NCI-H146 treated with DMSO at 0.1 percent for 48 hours (cell line): ENCODE data around the gene C1QTNF9.
"Not testable (repeated sequence)": the region's sequence is repeated elsewhere in the genome, so short reads cannot be mapped to it uniquely, and the experiment has no call there.

ENCODE experiments used
- DNase-seq: peaks from one replicate; lab custom pipeline; 2025; ENCODE audit not compliant: unreplicated experiment; lab: John Stamatoyannopoulos, UW

The C1QTNF9 gene

DNA sequence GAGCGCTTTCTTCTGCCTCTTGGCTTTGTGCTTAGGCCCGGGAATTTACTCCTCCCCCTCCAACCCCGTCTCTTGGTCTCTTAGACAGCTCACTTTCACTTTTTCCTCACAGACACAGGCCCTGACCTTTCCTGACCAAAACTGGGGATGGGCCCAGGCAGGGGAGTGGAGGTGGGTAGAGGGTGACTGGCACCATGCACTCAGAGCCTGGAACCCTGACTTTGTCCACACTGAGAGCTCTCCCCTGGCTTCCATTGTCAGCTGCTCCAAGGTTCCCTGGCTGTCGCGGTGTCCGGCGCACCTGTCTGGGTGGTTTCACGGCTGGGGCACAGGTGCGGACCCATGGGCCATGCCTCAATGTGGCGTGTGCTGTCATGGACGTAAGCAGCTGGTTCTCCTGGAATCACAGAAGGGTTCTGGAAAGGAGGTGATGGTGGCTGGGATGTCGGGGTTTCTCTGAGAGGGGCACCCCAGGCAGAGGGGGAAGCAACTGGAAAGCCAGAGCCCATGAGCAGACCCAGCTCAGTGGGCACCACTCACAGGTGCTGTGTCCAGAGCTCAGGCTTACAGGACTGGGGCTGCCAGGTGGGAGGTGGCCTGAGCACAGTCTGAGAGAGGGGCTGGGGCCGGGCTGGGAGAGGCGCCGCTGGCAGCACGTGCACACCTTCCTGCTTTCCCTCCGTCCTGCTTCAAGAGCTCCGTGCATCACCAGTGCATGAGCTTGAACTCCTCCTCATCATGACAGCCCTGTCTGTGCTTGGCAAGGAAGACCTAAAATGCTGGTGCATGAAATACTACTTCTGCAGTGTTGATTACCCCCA is 28.0 kb upstream of the C1QTNF9 start:
- no peak for DNase-seq

DNA sequence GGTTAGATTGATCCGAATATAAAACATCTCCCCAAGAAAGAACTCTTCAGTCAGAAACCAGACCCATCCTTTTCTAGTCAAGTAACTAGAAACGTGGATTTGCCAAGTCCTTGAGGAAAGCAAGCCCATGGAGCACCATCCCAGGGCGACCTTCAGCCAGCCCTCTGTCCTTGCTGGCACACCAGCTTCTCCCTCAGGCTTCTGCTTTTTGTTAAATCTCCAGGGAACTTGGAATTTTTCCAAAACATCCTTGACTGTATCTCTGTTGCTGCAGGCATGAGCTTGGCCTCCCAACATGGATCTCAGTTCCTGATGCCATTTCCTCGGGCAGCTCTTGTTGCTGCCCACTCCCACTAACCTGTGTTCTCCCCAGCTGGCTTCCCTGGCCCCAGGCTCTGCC is 27.1 kb upstream of the C1QTNF9 start:
- no peak for DNase-seq

DNA sequence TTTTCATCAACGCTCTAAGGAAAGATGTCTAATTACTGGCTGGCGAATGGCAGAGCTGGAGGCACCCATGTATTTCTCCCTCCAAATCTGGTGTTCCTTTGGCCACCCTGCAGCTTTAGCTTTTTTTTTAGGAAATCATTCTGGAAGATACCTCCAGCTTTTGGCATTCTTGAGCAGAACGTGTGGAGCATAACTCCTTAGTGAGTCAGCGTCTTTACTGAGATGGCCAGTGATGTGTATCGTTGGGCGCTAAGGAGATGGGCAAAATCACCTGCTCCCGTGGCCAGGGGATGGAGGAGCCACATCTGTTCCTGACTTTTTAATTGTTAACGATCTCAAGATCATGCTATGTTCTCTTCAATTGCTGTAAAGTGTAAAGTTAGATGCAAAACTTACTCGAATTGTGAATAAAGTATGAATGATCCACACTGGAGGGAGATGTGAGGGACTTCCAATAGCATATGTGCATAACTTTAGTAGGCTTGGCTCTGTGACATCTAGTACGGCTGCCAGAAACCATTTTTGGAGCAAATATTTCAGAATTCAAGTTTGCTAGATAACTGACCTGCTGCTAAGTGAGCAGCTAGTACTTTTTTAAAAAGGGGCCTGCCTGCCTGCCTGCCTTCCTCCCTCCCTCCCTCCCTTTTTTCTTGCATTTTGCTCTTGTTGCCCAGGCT is 24.4 kb upstream of the C1QTNF9 start:
- no peak for DNase-seq

DNA sequence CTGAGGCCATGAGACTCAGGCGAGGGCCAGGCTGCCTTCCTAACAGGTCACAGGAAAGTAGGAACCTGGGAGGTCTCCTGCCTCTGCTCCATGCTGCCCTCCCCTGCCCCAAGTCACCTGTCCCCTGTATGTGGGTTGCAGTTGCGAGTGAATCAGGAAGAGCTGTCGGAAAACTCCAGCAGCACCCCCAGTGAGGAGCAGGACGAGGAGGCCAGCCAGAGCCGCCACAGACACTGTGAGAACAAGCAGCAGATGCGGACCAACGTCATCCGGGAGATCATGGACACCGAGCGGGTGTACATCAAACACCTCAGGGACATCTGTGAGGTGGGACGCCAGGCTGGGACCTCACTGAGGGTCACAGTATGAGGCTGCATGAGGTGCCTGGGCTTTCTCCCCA is 22.8 kb upstream of the C1QTNF9 start:
- DNase-seq: no peak

DNA sequence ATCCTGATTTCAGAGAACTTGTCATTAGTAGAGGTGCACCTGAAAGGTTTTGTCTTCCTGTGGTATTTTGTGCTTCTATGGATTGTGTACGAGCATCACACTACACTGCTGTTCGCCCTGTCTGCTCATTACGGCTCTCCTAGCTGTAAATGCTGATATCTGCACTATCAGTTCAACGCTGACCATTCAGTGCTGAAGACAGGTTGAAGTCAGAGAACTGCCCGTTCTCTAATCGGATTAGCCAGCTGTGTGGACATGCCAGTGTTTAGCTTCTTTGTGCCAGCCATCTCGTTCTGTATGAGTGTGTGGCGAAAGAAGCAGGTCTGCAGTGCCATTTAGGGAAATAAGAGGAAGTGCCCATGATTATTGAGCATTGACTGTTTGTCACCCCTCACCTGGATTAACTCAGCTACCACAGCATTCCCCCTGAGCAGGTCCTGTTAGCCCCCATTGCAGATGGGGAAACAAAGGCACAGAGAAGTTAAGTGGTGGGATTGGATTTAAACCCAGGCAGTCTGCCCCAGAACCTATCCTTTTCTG is 21.6 kb upstream of the C1QTNF9 start:
- DNase-seq: no peak

DNA sequence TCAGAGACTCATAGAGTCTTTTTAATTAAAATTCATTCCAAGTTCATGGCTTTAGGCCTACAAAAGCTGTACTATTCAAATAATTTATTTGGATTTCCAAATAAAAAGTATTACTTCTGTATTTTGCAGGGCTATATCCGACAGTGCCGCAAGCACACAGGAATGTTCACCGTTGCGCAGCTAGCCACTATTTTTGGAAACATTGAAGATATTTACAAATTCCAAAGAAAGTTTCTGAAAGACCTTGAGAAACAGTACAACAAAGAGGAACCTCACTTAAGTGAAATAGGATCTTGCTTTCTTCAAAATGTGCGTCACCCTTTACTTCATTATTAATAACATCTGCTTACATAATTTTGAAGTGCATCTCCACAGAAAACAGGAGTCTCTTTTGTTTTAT is 20.5 kb upstream of the C1QTNF9 start:
- no peak for DNase-seq

DNA sequence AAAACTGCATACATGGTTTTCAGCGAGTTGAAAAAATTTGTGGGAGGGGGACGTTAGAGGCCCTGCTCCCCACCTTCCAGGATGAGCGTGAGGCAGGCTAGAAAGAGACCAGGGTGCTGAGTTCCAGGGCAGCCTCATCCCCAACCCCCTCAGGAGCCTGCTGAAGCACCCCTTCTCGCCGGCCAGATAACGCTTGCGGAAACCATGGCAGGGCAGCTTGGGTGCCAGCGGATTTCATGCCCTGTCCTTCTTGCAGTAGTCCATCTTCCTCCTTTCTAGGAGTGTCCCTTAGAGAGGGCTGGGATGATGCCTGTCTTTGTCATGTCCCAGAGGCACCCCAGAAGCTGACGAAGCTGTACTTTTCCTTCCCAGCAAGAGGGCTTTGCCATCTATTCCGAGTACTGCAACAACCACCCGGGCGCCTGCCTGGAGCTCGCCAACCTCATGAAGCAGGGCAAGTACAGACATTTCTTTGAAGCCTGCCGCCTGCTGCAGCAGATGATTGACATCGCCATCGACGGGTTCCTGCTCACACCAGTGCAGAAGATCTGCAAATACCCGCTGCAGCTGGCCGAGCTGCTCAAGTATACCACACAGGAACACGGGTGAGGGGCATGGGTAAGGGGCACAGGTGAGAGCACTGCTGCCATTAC is 19.0 kb upstream of the C1QTNF9 start:
- no peak for DNase-seq

DNA sequence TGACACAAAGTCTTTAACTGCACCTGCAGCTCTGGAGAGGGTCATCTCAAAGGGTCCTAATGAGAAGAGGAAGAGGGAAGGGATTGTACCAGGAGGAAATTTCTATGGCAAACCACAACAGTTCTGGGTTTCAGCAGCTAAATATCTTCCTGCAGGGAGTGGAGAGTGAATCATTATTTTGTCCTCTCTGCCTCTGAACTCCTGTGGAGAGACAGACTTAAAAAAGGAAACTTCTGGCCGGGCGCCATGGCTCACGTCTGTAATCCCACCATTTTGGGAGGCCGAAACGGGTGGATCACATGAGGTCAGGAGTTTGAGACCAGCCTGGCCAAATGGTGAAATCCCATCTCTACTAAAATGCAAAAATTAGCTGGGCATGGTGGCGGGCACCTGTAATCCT is 16.9 kb upstream of the C1QTNF9 start:
- DNase-seq: no peak

DNA sequence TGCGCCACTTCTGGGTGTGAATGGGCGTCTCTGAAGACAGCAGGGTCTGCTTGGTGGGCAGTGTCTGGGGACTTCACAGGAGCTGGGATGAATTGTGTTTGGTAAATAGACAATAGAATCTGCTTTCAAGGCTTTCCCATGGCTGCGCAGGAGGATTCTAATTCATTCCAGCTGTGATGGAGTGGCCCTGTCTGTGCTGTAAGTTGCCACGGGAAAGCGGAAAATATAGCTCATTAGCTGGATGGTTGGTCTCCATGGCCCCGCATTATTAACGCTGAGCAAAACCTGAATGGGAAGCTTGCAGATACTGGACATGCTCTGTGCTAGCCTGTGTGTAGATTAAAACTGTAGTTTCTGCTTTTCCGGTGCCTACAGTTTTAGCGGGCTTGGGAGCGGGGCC is 15.6 kb upstream of the C1QTNF9 start:
- no peak for DNase-seq

DNA sequence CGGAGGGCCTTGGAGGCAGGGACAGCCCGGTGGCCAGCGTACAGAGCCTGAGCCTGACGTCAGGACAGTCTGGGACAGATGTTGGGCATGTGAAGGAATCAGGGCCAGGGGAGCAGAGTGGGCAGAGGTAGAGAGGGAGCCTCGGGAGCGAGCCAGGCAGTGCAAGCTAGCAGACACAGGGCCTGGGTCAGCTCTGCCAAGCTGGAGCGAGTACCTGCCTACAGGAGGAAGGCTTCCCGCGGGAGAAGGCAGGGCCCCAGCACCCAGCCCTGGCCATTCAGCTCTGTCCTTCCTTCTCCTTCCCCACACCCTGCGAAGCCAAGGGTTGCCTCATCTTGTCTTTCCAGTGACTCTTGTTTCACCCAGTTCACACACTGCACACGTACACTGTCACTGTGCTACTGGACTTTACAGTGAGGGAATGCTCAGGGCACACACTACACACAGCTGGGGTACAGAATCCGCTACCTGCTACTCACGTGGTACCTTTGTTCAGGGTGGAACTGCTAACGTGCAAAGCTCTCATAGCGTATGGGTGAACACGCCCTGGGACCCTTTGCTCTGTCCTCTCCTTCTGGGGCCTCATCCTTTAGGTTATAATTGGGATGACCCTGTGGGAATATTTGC is 9.8 kb upstream of the C1QTNF9 start:
- DNase-seq: no peak

DNA sequence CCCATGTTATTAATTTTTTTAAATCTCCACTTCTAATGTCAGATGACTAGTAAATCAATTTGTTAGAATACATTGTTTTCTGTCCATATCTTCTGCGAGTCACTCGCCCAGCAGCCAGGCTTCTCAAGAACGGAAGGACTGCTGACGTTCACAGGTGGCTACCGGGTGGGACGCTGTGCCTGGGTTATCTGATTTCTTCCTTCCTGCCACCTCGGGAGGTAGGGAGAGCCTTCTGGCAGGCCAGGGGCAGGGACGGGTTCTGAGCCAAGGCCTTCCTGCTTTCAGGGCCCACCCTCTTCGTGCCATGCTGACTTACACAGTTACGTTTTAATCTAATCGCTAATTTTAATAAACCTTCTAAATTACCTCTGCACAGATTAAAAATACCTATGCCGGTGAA is 7.9 kb upstream of the C1QTNF9 start:
- DNase-seq: no peak

DNA sequence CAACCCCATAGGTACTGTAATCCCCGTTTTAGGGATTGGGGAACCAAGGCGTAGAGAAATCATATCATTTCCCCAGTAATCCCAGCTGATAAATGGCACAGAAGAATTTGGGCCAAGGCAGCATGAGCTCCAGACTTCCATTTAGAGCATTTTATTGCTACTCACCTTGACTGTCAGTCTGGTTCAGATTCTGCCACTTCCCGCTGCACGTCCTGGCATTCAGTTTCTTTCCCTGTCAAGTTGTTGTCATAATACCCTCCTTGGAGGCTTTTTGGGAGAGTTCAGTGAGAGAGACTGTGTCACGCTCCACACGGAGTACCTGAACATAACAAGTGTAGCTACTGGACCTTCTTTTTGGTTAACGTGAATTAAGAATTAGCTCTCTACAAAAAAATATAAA is 7.5 kb upstream of the C1QTNF9 start:
- DNase-seq: no peak

DNA sequence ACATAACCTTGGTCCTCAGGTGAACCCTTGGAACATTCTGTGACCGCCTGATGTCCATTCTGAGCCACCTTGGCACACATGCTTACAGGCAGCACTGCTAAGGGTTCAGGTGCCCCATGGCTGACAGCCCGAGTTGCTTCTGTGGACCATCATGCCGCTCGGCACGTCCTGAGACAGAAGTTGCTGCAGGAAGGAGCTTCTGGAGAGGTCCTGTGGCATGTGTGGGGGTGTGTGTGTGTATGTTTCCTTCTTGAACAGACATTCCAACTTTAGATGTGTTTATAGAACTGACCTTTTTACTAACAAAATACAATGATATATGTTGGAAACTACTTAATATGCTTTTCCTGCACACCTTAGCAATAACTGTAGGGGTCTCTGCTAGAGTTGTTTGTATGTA is 4.8 kb upstream of the C1QTNF9 start:
- DNase-seq: no peak

DNA sequence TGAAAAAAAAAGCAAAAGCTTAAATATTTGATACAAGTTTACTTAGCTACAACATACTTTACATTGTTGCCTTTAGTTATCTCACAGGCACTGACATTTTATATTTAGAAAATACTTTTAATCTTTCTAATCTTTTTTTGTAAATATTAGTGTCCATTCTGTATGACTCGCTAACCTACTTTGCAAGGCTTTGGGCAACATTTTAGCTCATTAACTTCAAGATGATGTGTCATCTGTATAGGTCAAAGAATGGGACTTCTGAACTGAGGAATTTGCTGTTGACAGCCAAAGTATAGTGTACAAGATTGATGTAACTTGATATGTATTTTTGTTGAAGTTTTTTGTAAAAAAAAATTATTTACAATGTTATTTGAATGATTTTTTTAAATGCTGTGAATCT is 2.7 kb upstream of the C1QTNF9 start:
- DNase-seq: no peak

DNA sequence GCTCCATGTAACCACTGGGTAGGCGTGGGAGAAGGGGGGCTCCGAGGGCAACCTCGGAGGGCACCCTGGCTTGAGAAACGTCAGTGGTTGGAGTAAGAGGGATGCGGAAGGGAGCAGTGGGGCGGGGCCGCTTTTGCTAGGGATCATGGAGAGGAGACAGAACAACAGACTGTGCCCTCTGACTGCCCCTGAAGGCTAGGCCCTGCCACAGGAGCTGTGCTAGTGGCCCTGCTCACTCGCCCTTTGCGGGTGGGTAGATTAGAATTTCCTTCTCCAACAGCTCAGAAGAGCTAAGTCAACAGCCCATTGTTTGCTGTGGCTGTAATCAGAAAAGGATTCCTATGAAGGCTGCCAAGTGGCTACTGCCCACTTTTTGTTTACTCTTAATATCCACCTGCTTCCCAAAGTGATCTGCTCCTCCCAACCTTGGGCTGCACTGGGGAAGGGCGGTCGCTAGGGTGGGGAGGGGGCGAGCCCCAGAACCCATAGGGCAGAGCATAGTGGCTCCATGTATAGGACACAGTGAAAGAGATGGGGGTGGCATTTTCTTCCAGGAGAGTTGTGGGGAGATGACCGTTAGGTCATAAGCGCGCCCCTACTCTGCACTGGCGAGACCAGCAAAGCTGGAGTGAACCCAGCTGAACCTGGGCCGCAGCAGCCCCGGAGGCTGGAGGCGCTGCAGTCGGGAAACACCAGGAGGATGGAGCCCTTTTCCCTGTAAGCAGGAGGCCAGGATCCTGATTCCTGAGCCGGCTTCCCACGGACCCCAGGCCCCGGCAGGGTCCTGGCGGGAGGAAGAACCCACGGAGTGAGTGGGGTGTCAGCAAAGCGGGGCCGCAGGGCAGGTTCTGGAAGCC is 1.9 kb upstream of the C1QTNF9 start:
- peak; percentile 10 for DNase-seq

DNA sequence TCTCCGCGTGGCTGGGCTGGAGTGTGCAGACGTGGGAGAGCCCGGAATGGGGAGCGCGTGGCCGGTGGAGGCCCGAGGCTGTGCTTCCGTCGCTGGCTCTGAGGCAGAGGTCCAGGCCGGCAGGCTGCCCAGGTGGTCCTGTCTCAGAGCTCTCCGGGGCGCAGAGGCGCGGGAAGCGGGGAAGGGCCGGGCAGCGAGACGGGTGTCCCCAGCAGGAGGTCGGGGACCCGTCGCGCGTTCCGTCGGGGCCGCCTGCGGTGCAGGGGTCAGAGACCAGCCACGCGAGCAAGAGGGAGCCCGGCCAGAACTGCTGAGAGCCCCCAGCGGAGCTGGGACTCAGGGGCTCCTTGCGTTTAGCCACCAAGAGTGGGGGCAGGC is 1.3 kb upstream of the C1QTNF9 start:
- no peak for DNase-seq

DNA sequence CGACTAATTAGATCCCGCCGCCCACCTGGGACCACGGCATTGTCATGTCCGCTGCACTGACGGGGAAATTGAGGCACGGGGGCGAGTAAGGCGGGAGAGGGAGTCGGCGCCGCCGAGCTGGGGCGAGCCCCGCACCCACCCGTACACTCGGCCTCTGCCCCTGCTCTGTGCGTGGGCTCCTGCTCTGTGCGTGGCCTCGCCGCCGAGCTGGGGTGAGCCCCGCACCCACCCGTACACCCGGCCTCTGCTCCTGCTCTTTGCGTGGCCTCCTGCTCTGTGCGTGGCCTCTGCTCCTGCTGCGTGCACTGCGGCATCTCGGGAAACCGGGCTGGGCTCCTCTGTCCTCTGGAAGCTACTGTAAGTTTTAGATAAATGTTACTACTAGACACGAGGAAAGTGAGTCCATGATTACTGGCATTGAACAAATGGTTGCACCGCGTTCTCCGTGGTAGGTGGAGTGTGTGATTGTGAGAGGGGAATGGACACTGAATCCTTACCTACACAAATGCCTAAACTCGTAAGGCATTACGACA is 826 bp upstream of the C1QTNF9 start:
- DNase-seq: no peak

DNA sequence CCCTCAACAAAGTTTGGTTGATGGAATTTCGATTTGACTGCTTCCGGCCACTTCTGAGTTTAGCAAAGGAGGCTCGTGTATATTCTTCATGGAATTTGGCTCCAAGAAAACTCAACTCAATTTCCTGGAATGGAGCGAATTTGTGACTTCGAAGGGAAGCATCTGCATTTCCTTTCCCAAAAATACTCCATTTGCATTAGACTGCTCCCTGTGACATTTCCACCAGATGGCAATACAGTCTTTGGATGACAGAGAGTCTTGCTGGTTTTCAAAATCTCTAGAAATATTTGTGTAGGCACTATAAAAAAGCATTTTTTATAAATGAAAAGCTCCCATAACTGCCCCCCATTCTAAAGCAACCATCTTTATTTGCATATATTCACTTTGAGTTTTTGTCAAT is 4.1 kb downstream of the C1QTNF9 start:
- no peak for DNase-seq

DNA sequence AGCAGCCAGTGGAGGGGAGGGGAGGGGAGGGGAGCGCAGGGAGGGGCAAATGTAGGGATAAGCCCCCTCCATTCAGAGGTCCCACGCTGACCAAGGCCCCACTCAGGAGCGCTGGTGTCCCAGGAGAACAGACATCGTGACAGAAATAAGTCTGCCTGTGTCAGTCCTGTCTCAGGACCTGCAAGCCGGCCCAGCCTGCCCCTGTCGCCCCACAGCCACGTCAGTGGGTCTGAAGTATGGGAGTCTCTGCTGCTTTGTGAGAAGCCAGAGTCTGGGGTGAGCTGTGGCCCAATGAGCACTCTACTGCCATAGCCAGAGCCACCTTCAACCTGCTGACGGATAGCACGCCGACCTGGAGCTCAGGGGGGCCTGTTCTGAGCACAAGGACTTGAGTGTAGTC is 8.5 kb downstream of the C1QTNF9 start:
- not testable (repeated sequence) for DNase-seq

DNA sequence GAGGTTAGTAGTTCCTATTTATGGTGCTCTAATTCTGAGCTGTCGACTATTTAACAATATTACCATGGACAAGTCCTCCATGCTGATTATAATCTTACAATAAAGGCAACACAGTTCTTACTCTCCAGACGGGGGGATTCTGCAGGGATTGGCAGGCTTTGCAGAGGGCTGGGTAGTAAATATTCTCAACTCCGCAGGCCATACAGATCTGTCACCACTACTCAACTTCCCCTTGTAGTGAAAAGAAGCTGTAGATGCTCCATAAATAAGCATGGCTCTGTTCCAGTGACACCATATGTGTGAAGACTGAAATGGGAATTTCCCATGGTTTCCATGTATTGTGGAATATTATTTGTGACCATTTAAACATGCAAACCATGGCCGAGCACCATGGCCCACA is 9.5 kb downstream of the C1QTNF9 start:
- not testable (repeated sequence) for DNase-seq
